IMR-90 (cell line): ENCODE results near the gene AMPD3. TPM values are rescaled to one million over a fixed set of nuclear protein-coding genes. Genes with fewer than 3 reads are reported as not detected.

Source experiments
- ATAC-seq: fragments of 200-7000 bp; cut with Tn5 transposase; 2 replicates; pipeline ENCODE4 v1.9.1; 2020; ENCODE audit warnings: low read depth, mild to moderate bottlenecking, moderate library complexity
- BruUV-seq: library from RNA; stranded (reverse); fragments of 400-500 nt; replicated peaks from 2 replicates; lab custom pipeline; 2021; lab: Mats Ljungman, UMichigan
- CTCF ChIA-PET: fragments of 300-600 bp; formaldehyde crosslinking; extraction: SDS; loops from one replicate; lab custom pipeline; 2021; ENCODE audit warnings: antibody characterized with exemption; lab: Yijun Ruan, JAX
- POLR2A ChIA-PET: fragments of 300-600 bp; sonication (Branson Sonifier 250); formaldehyde crosslinking; loops from one replicate; lab custom pipeline; 2022; ENCODE audit warnings: antibody characterized with exemption; ENCODE audit not compliant: unreplicated experiment; lab: Charles Lee
- DNase-seq: peaks from one replicate; pipeline ENCODE4 v3.0.0; 2013
- H2AFZ ChIP-seq: replicated peaks from 2 replicates; pipeline ENCODE3; 2013; ENCODE audit warnings: low read length, mild to moderate bottlenecking; ENCODE audit not compliant: poor library complexity
- H2AK5ac ChIP-seq: 2 replicates; pipeline ENCODE4 v1.6.1; 2013; ENCODE audit warnings: low read depth, low read length, inconsistent platforms
- H2AK9ac ChIP-seq: replicated peaks from 2 replicates; pipeline ENCODE3; 2013; ENCODE audit warnings: mild to moderate bottlenecking, low read depth, low read length, moderate library complexity; ENCODE audit not compliant: poor library complexity
- H2BK120ac ChIP-seq: 2 replicates; pipeline ENCODE4 v1.6.1; 2013; ENCODE audit warnings: low read depth, low read length, inconsistent platforms
- H2BK15ac ChIP-seq: 3 replicates; pipeline ENCODE4 v1.6.1; 2013; ENCODE audit warnings: low read depth, low read length, inconsistent platforms
- H2BK20ac ChIP-seq: 2 replicates; pipeline ENCODE4 v1.6.1; 2013; ENCODE audit warnings: low read depth, mild to moderate bottlenecking, inconsistent platforms, low read length, moderate library complexity
- H2BK5ac ChIP-seq: 2 replicates; pipeline ENCODE4 v1.6.1; 2013; ENCODE audit warnings: mild to moderate bottlenecking, low read depth, low read length, inconsistent platforms; ENCODE audit not compliant: poor library complexity, severe bottlenecking
- H3K14ac ChIP-seq: replicated peaks from 2 replicates; pipeline ENCODE4 v1.6.1; 2013; ENCODE audit warnings: low read depth, low read length, inconsistent platforms
- H3K18ac ChIP-seq: 2 replicates; pipeline ENCODE4 v1.6.1; 2013; ENCODE audit warnings: low read depth, low read length, control low read depth
- H3K23ac ChIP-seq: 2 replicates; pipeline ENCODE4 v1.6.1; 2013; ENCODE audit warnings: low read depth, low read length, inconsistent platforms
- H3K27ac ChIP-seq: 2 replicates; pipeline ENCODE4 v1.5.1; 2013; ENCODE audit warnings: mild to moderate bottlenecking, control low read depth, low read length; ENCODE audit not compliant: insufficient read depth
- H3K27me3 ChIP-seq: 2 replicates; pipeline ENCODE4 v1.6.1; 2013; ENCODE audit warnings: low read length; ENCODE audit not compliant: control insufficient read depth, insufficient read depth
- H3K36me3 ChIP-seq: 2 replicates; pipeline ENCODE4 v1.6.1; 2013; ENCODE audit warnings: low read length, mixed read lengths; ENCODE audit not compliant: control insufficient read depth, insufficient read depth
- H3K4ac ChIP-seq: 2 replicates; pipeline ENCODE4 v1.6.1; 2013; ENCODE audit warnings: low read depth, low read length, inconsistent platforms
- H3K4me1 ChIP-seq: 2 replicates; pipeline ENCODE4 v1.6.1; 2013; ENCODE audit warnings: low read length, mixed read lengths; ENCODE audit not compliant: control insufficient read depth, insufficient read depth
- H3K4me2 ChIP-seq: 2 replicates; pipeline ENCODE4 v1.6.1; 2013; ENCODE audit warnings: low read depth, mild to moderate bottlenecking, control low read depth, low read length, moderate library complexity
- H3K4me3 ChIP-seq: 2 replicates; pipeline ENCODE4 v1.5.1; 2013; ENCODE audit warnings: low read depth, mild to moderate bottlenecking, control low read depth, low read length, moderate library complexity; ENCODE audit not compliant: insufficient read depth
- H3K56ac ChIP-seq: 2 replicates; pipeline ENCODE4 v1.6.1; 2013; ENCODE audit warnings: low read length, inconsistent platforms; ENCODE audit not compliant: insufficient read depth; ENCODE audit errors: extremely low read depth
- H3K79me1 ChIP-seq, 2 experiments: 2 replicates each; pipeline ENCODE4 v1.6.1; 2013; ENCODE audit warnings: low read length in 2 of 2, inconsistent platforms in 1 of 2, low read depth in 1 of 2
- H3K9ac ChIP-seq: 2 replicates; pipeline ENCODE4 v1.6.1; 2013; ENCODE audit warnings: low read depth, low read length, control low read depth
- H3K9me1 ChIP-seq: 2 replicates; pipeline ENCODE4 v1.6.1; 2013; ENCODE audit warnings: low read length, inconsistent platforms; ENCODE audit not compliant: insufficient read depth
- H3K9me3 ChIP-seq: 2 replicates; pipeline ENCODE4 v1.6.1; 2013; ENCODE audit warnings: low read length; ENCODE audit not compliant: control insufficient read depth, insufficient read depth
- H4K20me1 ChIP-seq: 2 replicates; pipeline ENCODE4 v1.6.1; 2013; ENCODE audit warnings: low read length, inconsistent platforms; ENCODE audit not compliant: insufficient read depth
- H4K5ac ChIP-seq: 2 replicates; pipeline ENCODE4 v1.6.1; 2013; ENCODE audit warnings: mild to moderate bottlenecking, low read depth, low read length, control low read depth
- H4K8ac ChIP-seq, 2 experiments: 2 replicates each; pipeline ENCODE4 v1.6.1; 2013; ENCODE audit warnings: low read depth in 2 of 2, low read length in 2 of 2, control low read depth in 1 of 2, inconsistent platforms in 1 of 2
- H4K91ac ChIP-seq: 2 replicates; pipeline ENCODE4 v1.6.1; 2013; ENCODE audit warnings: low read depth, low read length, inconsistent platforms; ENCODE audit not compliant: insufficient read depth
- BHLHE40 ChIP-seq: fragments of 150-350 bp; IDR thresholded peaks from 2 replicates; pipeline ENCODE4 v1.6.1; 2016; ENCODE audit warnings: mild to moderate bottlenecking, low read depth, low read length
- CEBPB ChIP-seq: IDR thresholded peaks from 2 replicates; pipeline ENCODE4 v1.6.1; 2012; ENCODE audit warnings: low read depth, low read length, improper control_type of control experiment
- CHD1 ChIP-seq: IDR thresholded peaks from 2 replicates; pipeline ENCODE4 v1.6.1; 2012; ENCODE audit warnings: low read depth, low read length, improper control_type of control experiment
- FOS ChIP-seq: fragments of 150-350 bp; IDR thresholded peaks from 2 replicates; pipeline ENCODE4 v1.6.1; 2016; ENCODE audit warnings: low read depth, low read length
- MAFK ChIP-seq: IDR thresholded peaks from 2 replicates; pipeline ENCODE4 v1.6.1; 2012; ENCODE audit warnings: low read depth, low read length, improper control_type of control experiment
- MAZ ChIP-seq: IDR thresholded peaks from 2 replicates; pipeline ENCODE4 v1.6.1; 2012; ENCODE audit warnings: low read depth, mild to moderate bottlenecking, low read length, improper control_type of control experiment, moderate library complexity, borderline replicate concordance
- MXI1 ChIP-seq: IDR thresholded peaks from 2 replicates; pipeline ENCODE4 v1.6.1; 2012; ENCODE audit warnings: low read depth, mild to moderate bottlenecking, low read length, moderate library complexity, borderline replicate concordance
- NFE2L2 ChIP-seq: fragments of 150-350 bp; IDR thresholded peaks from 2 replicates; pipeline ENCODE4 v1.6.1; 2016; ENCODE audit warnings: low read depth, mild to moderate bottlenecking, low read length
- POLR2A ChIP-seq: IDR thresholded peaks from 2 replicates; pipeline ENCODE4 v1.6.1; 2012; ENCODE audit warnings: mild to moderate bottlenecking, low read depth, low read length
- RAD21 ChIP-seq: IDR thresholded peaks from 2 replicates; pipeline ENCODE4 v1.6.1; 2012; ENCODE audit warnings: low read length, improper control_type of control experiment
- RCOR1 ChIP-seq: IDR thresholded peaks from 2 replicates; pipeline ENCODE4 v1.6.1; 2012; ENCODE audit warnings: mild to moderate bottlenecking, low read length, improper control_type of control experiment; ENCODE audit not compliant: insufficient replicate concordance
- RFX5 ChIP-seq: IDR thresholded peaks from 2 replicates; pipeline ENCODE4 v1.8.0; 2012; ENCODE audit warnings: low read depth, mild to moderate bottlenecking, low read length, moderate library complexity
- SMC3 ChIP-seq: fragments of 150-350 bp; IDR thresholded peaks from 2 replicates; pipeline ENCODE4 v1.6.1; 2016; ENCODE audit warnings: low read depth, mild to moderate bottlenecking, antibody characterized with exemption, low read length, moderate library complexity
- dilution Hi-C: fragments of 300-500 bp; cut with HindIII; formaldehyde crosslinking; loops from one replicate; pipeline ENCODE4 v1.14.3; 2018; ENCODE audit warnings: low sequenced_read_pairs; ENCODE audit not compliant: unreplicated experiment
- in situ Hi-C: fragments of 300-500 bp; cut with MboI; formaldehyde crosslinking; loops from 3 replicates; pipeline ENCODE4 v1.14.3; 2019; ENCODE audit warnings: low sequenced_read_pairs, inconsistent platforms, mixed read lengths
- intact Hi-C: fragments of 100-400 bp; cut with micrococcal nuclease; formaldehyde crosslinking; loops from 2 replicates; pipeline ENCODE4 v1.10.0; 2022
- polyA plus RNA-seq, 3 experiments: library from polyadenylated mRNA; depleted of rRNA; stranded (reverse); fragments of >200 nt; gene quantifications; 2 replicates each; pipeline ENCODE4 v1.2.3, GENCODE V29; 2012; ENCODE audit warnings: low replicate concordance in 1 of 3
- total RNA-seq: library from RNA; depleted of rRNA; stranded (reverse); fragments of >200 nt; gene quantifications from 2 replicates; pipeline ENCODE4 v1.2.3, GENCODE V29; 2012
- TF ChIP-seq, protein P1 (sequence below): fragments of 150-350 bp; IDR thresholded peaks from 2 replicates; pipeline ENCODE4 v1.6.1; 2017; ENCODE audit warnings: mild to moderate bottlenecking, antibody characterized with exemption, low read length, low read depth
- TF ChIP-seq, protein P2 (sequence below): conservative IDR thresholded peaks from 2 replicates; pipeline ENCODE4 v1.5.1; 2012; ENCODE audit warnings: mild to moderate bottlenecking, low read depth, low read length, improper control_type of control experiment
- TF ChIP-seq, protein P3 (sequence below): fragments of 150-350 bp; IDR thresholded peaks from 2 replicates; pipeline ENCODE4 v1.6.1; 2016; ENCODE audit warnings: low read depth, mild to moderate bottlenecking, low read length, moderate library complexity, borderline replicate concordance

AMPD3 gene
- total and polyA plus RNA-seq, 2 of the 4 experiments (the other 2 are of a cell fraction), result 8.6 to 12.1 TPM

DNA sequence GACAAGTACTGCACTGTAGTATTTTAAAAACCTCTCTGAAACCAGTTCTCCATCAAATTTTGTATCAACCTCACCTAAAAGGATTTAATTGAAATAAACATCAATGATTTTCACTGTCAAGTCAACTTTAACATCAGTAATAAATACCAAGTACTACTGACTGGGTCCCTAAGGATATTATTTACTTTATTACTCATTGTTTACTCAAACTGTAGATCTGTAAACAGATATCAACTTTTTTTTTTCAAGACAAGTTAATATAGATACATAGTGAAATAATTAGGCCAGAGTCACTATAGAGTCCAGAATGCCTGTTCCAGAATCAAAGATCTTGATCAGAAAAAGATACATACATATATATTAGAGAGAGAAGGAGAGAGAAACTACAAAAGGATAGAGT, 84.3 kb downstream of the AMPD3 start:
- Histone ChIP-seq H3K9me1 (peaks cover 7% of the 10 kb centered on the region), H3K79me1 (peaks cover 22 to 42% of the 10 kb centered on the region in 2 experiments), H3K18ac (no peak overlapping the region), H2AK9ac (no peak overlapping the region), H3K4me1 (peaks cover 2% of the 10 kb centered on the region), H3K4me2 (0 out of 2 replicates have a peak overlapping the region, but pooled peaks have one; percentile 99), H3K14ac (no peak overlapping the region), H3K23ac (no peak overlapping the region), H3K9ac (no peak overlapping the region), H2BK20ac (no peak overlapping the region), H2AK5ac (no peak overlapping the region), H3K4me3 (no peak overlapping the region; the same call in 1 of the 2 replicates), H3K4ac (no peak overlapping the region), H4K5ac (no peak overlapping the region), H3K56ac (no peak overlapping the region), H3K27me3 (no peaks in the 10 kb centered on the region), H4K91ac (no peak overlapping the region), H3K36me3 (no peaks in the 10 kb centered on the region), H2AFZ (no peak overlapping the region), H4K8ac (no peak overlapping the region), H2BK15ac (no peak overlapping the region), H3K9me3 (no peaks in the 10 kb centered on the region), H3K27ac (no peak overlapping the region), H4K20me1 (no peaks in the 10 kb centered on the region; the same call in 1 of the 2 replicates), H2BK120ac (no peak overlapping the region), H2BK5ac (no peak overlapping the region)
- dilution Hi-C loops, result no loop called here
- DNase-seq (no peak), ATAC-seq (no peak)
- TF ChIP-seq SMC3, result no peak
- TF ChIP-seq, protein P1, sequence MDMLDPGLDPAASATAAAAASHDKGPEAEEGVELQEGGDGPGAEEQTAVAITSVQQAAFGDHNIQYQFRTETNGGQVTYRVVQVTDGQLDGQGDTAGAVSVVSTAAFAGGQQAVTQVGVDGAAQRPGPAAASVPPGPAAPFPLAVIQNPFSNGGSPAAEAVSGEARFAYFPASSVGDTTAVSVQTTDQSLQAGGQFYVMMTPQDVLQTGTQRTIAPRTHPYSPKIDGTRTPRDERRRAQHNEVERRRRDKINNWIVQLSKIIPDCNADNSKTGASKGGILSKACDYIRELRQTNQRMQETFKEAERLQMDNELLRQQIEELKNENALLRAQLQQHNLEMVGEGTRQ, result no peak
- no peak for TF ChIP-seq MAFK
- no peak for TF ChIP-seq RFX5
- TF ChIP-seq NFE2L2, result no peak
- TF ChIP-seq RAD21, result no peak
- no peak for TF ChIP-seq CHD1
- no peak for TF ChIP-seq CEBPB
- TF ChIP-seq, protein P2, sequence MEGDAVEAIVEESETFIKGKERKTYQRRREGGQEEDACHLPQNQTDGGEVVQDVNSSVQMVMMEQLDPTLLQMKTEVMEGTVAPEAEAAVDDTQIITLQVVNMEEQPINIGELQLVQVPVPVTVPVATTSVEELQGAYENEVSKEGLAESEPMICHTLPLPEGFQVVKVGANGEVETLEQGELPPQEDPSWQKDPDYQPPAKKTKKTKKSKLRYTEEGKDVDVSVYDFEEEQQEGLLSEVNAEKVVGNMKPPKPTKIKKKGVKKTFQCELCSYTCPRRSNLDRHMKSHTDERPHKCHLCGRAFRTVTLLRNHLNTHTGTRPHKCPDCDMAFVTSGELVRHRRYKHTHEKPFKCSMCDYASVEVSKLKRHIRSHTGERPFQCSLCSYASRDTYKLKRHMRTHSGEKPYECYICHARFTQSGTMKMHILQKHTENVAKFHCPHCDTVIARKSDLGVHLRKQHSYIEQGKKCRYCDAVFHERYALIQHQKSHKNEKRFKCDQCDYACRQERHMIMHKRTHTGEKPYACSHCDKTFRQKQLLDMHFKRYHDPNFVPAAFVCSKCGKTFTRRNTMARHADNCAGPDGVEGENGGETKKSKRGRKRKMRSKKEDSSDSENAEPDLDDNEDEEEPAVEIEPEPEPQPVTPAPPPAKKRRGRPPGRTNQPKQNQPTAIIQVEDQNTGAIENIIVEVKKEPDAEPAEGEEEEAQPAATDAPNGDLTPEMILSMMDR, result no peak
- no peak for TF ChIP-seq POLR2A
- TF ChIP-seq FOS, result no peak
- TF ChIP-seq BHLHE40, result no peak
- no peak for TF ChIP-seq MXI1
- no peak for TF ChIP-seq RCOR1
- TF ChIP-seq MAZ, result no peak
- TF ChIP-seq, protein P3, sequence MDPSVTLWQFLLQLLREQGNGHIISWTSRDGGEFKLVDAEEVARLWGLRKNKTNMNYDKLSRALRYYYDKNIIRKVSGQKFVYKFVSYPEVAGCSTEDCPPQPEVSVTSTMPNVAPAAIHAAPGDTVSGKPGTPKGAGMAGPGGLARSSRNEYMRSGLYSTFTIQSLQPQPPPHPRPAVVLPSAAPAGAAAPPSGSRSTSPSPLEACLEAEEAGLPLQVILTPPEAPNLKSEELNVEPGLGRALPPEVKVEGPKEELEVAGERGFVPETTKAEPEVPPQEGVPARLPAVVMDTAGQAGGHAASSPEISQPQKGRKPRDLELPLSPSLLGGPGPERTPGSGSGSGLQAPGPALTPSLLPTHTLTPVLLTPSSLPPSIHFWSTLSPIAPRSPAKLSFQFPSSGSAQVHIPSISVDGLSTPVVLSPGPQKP, result no peak
- ChIA-PET CTCF (interaction anchor here (0.6 to 2.2 kb wide), 2 partner anchors 133 to 306 kb away, joined by 3 to 10 read pairs; no protein-coding TSS in a partner anchor), POLR2A (no interaction called here)
- in situ Hi-C loops, result no loop called here
- BruUV-seq, result no TSS peak
- intact Hi-C loops, result no loop called here
